Keratinocyte (primary cell): Measurements from ENCODE around the gene DESI2. TPM values are rescaled to one million over a fixed set of nuclear protein-coding genes. Genes with fewer than 3 reads are reported as not detected.

Experiments
- DNase-seq: peaks from one replicate; pipeline ENCODE4 v3.0.0-alpha.2; 2011; ENCODE audit warnings: low read depth, missing footprints, low spot score
- FAIRE-seq: peaks from 2 replicates; lab custom pipeline; 2011; peaks lifted over from hg19 to GRCh38; lab: Jason Lieb, UNC
- H2AFZ ChIP-seq: 2 replicates; pipeline ENCODE4 v1.6.0; 2012; ENCODE audit warnings: low read length, control low read depth, inconsistent platforms; ENCODE audit not compliant: control insufficient read depth
- H3K27ac ChIP-seq: 2 replicates; pipeline ENCODE4 v1.5.1; 2011; ENCODE audit warnings: low read length; ENCODE audit not compliant: control insufficient read depth, insufficient read depth
- H3K27me3 ChIP-seq: 3 replicates; pipeline ENCODE4 v1.6.0; 2011; ENCODE audit warnings: low read length; ENCODE audit not compliant: control insufficient read depth, insufficient read depth; ENCODE audit errors: extremely low read depth
- H3K36me3 ChIP-seq, 2 experiments: 2 replicates in 1 of 2; 3 replicates in 1 of 2; pipeline ENCODE4 v1.5.1; 2011; ENCODE audit warnings: low read length in 2 of 2, mild to moderate bottlenecking in 1 of 2; ENCODE audit not compliant: control insufficient read depth in 2 of 2, insufficient read depth in 2 of 2; ENCODE audit errors: extremely low read depth in 1 of 2
- H3K4me1 ChIP-seq: 3 replicates; pipeline ENCODE4 v1.5.1; 2011; ENCODE audit warnings: low read length; ENCODE audit not compliant: control insufficient read depth, insufficient read depth; ENCODE audit errors: extremely low read depth
- H3K4me2 ChIP-seq: 3 replicates; pipeline ENCODE4 v1.6.0; 2011; ENCODE audit warnings: low read depth, low read length; ENCODE audit not compliant: control insufficient read depth, insufficient read depth; ENCODE audit errors: extremely low read depth
- H3K4me3 ChIP-seq, 3 experiments: fragments of 200-600 bp in 1 of 3; sonication (generic) in 1 of 3; 2 replicates in 2 of 3; 3 replicates in 1 of 3; pipeline ENCODE4 v1.5.1; 2011 to 2016; ENCODE audit warnings: low read length in 3 of 3, mild to moderate bottlenecking in 3 of 3, control low read depth in 2 of 3, inconsistent platforms in 1 of 3, low read depth in 1 of 3, mixed read lengths in 1 of 3, mixed run types in 1 of 3, moderate library complexity in 1 of 3; ENCODE audit not compliant: control insufficient read depth in 2 of 3, insufficient read depth in 2 of 3; ENCODE audit errors: extremely low read depth in 1 of 3
- H3K79me2 ChIP-seq: 2 replicates; pipeline ENCODE4 v1.6.0; 2012; ENCODE audit warnings: low read length; ENCODE audit not compliant: control insufficient read depth, insufficient read depth
- H3K9ac ChIP-seq: 3 replicates; pipeline ENCODE4 v1.6.0; 2011; ENCODE audit warnings: low read length; ENCODE audit not compliant: control insufficient read depth, insufficient read depth; ENCODE audit errors: extremely low read depth
- H3K9me1 ChIP-seq: 3 replicates; pipeline ENCODE4 v1.6.0; 2011; ENCODE audit warnings: low read length; ENCODE audit not compliant: control insufficient read depth, insufficient read depth; ENCODE audit errors: extremely low read depth
- H3K9me3 ChIP-seq: 2 replicates; pipeline ENCODE4 v1.5.1; 2012; ENCODE audit warnings: low read depth, low read length; ENCODE audit not compliant: control insufficient read depth
- H4K20me1 ChIP-seq: 3 replicates; pipeline ENCODE4 v1.6.0; 2011; ENCODE audit warnings: low read length; ENCODE audit not compliant: control insufficient read depth, insufficient read depth; ENCODE audit errors: extremely low read depth
- CTCF ChIP-seq, 3 experiments: IDR thresholded peaks in 1 of 3; conservative IDR thresholded peaks in 1 of 3; optimal IDR thresholded peaks in 1 of 3; 2 replicates in 2 of 3; 3 replicates in 1 of 3; pipeline versions ENCODE3 to v1.5.1; 2011; ENCODE audit warnings: low read length in 3 of 3, mild to moderate bottlenecking in 3 of 3, moderate library complexity in 2 of 3, control low read depth in 1 of 3, inconsistent platforms in 1 of 3; ENCODE audit not compliant: insufficient read depth in 2 of 3; ENCODE audit errors: extremely low read depth in 1 of 3
- EZH2 ChIP-seq: IDR thresholded peaks from one replicate; pipeline ENCODE4 v1.6.1; 2012; ENCODE audit warnings: inconsistent platforms, mild to moderate bottlenecking, low read length, moderate library complexity
- dilution Hi-C: fragments of 300-500 bp; cut with MboI; formaldehyde crosslinking; loops from one replicate; pipeline ENCODE4 v1.7.0; 2020; ENCODE audit warnings: low sequenced_read_pairs; ENCODE audit not compliant: extremely low pct_ligation_motif_present
- polyA plus RNA-seq, 5 experiments: library from polyadenylated mRNA; depleted of rRNA in 3 of 5; stranded (reverse) in 3 of 5; stranded (forward) in 1 of 5; unstranded in 1 of 5; fragments of >200 nt; gene quantifications; 1 replicate in 1 of 5; 2 replicates in 3 of 5; 3 replicates in 1 of 5; pipeline versions ENCODE4 v1.2.1 to v1.2.3, GENCODE V29; 2011 to 2012; ENCODE audit warnings: missing spikeins in 2 of 5, low read depth in 1 of 5, low replicate concordance in 1 of 5

Gene DESI2
- polyA plus RNA-seq, 1 donor (not counting 4 experiments of a cell fraction or from before 2014, with no cell fraction given): 33.9 TPM

GRCh38 chr1:244626709-244627108, 26.2 kb upstream of the DESI2 start:
- Histone ChIP-seq H4K20me1 (no peaks in the 10 kb centered on the region), H3K9me1 (no peaks in the 10 kb centered on the region), H3K4me1 (no peaks in the 10 kb centered on the region), H3K27me3 (no peaks in the 10 kb centered on the region), H3K9me3 (no peaks in the 10 kb centered on the region), H3K9ac (no peak overlapping the region), H3K4me2 (no peak overlapping the region), H3K4me3 (no peak overlapping the region), H3K79me2 (no peaks in the 10 kb centered on the region), H3K36me3 (no peaks in the 10 kb centered on the region), H2AFZ (no peak overlapping the region), H3K27ac (no peak overlapping the region)
- no peak for DNase-seq
- dilution Hi-C loops: no loop called here
- FAIRE-seq: no peak
- no peak for TF ChIP-seq CTCF (optimal IDR thresholded peaks at IDR 0.05 in 1 of 3, IDR thresholded peaks at IDR 0.05 in 1 of 3, conservative IDR thresholded peaks at IDR 0.05 in 1 of 3; ENCODE audit: extremely low read depth in 1 of 3, insufficient read depth in 2 of 3, low read length in 3 of 3)
- no peak for TF ChIP-seq EZH2

DNA sequence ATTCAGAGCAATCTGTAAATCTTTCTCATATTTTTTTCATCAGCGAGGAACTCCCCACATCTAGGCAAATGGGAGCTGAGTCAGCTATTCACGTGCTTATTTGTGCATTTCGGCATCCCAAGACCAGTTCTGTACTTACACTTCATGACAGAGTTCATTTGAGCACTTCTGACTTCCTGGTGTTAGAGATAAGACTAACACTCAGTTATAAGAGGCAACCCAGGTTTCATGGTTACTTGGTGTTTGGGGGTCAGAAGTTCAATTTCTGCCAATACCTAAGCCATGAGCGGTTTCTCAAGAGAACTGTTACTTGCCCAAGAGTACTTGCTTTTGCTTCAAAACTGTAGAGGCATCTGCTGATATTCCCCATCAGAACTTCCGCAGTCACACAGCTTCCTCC, 24.1 kb upstream of the DESI2 start:
- Histone ChIP-seq H3K27me3 (no peaks in the 10 kb centered on the region), H3K79me2 (no peaks in the 10 kb centered on the region), H3K4me3 (no peak overlapping the region), H3K27ac (no peak overlapping the region), H4K20me1 (no peaks in the 10 kb centered on the region), H3K4me2 (no peak overlapping the region), H2AFZ (no peak overlapping the region), H3K9ac (no peak overlapping the region), H3K4me1 (no peaks in the 10 kb centered on the region), H3K9me3 (no peaks in the 10 kb centered on the region), H3K9me1 (no peaks in the 10 kb centered on the region), H3K36me3 (no peaks in the 10 kb centered on the region)
- DNase-seq (no peak), FAIRE-seq (no peak)
- TF ChIP-seq CTCF (optimal IDR thresholded peaks at IDR 0.05 in 1 of 3, IDR thresholded peaks at IDR 0.05 in 1 of 3, conservative IDR thresholded peaks at IDR 0.05 in 1 of 3; ENCODE audit: extremely low read depth in 1 of 3, insufficient read depth in 2 of 3, low read length in 3 of 3): no peak
- no peak for TF ChIP-seq EZH2
- dilution Hi-C loops: no loop called here
